ENCODE results near the gene RPL10A. TPM values are rescaled to one million over a fixed set of nuclear protein-coding genes. Genes with fewer than 3 reads are reported as not detected.

The RPL10A gene
- total and polyA plus RNA-seq, 2 of the 13 experiments (the other 11 are each of a cell fraction or from before 2014, with no cell fraction given) = 1,854 to 2,726 TPM

GRCh38 chr6:35497571-35498421 is 29.6 kb downstream of the RPL10A start (continued):
- TF ChIP-seq REL (CRISPR knock-in tag; conservative IDR thresholded peaks at IDR 0.05) = peak; percentile 87; the same call in 1 of the 2 replicates
- no peak for TF ChIP-seq EHMT2 (IDR thresholded peaks at IDR 0.05; ENCODE audit: borderline replicate concordance, low read depth, low read length)
- TF ChIP-seq NCOA5 (CRISPR knock-in tag; IDR thresholded peaks at IDR 0.05) = no peak
- peak; percentile 25; the same call in 1 of the 2 replicates for TF ChIP-seq NFATC3 (CRISPR knock-in tag; IDR thresholded peaks at IDR 0.05)
- TF ChIP-seq RAD51 (IDR thresholded peaks at IDR 0.05; ENCODE audit: borderline replicate concordance) = no peak
- no peak for TF ChIP-seq STAT6 (CRISPR knock-in tag; IDR thresholded peaks at IDR 0.05; ENCODE audit: borderline replicate concordance)
- TF ChIP-seq, protein P1, sequence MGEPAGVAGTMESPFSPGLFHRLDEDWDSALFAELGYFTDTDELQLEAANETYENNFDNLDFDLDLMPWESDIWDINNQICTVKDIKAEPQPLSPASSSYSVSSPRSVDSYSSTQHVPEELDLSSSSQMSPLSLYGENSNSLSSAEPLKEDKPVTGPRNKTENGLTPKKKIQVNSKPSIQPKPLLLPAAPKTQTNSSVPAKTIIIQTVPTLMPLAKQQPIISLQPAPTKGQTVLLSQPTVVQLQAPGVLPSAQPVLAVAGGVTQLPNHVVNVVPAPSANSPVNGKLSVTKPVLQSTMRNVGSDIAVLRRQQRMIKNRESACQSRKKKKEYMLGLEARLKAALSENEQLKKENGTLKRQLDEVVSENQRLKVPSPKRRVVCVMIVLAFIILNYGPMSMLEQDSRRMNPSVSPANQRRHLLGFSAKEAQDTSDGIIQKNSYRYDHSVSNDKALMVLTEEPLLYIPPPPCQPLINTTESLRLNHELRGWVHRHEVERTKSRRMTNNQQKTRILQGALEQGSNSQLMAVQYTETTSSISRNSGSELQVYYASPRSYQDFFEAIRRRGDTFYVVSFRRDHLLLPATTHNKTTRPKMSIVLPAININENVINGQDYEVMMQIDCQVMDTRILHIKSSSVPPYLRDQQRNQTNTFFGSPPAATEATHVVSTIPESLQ (CRISPR knock-in tag; conservative IDR thresholded peaks at IDR 0.05) = no peak
- TF ChIP-seq RXRB (CRISPR knock-in tag; IDR thresholded peaks at IDR 0.05; ENCODE audit: borderline replicate concordance) = peak; percentile 49
- TF ChIP-seq, protein P2, sequence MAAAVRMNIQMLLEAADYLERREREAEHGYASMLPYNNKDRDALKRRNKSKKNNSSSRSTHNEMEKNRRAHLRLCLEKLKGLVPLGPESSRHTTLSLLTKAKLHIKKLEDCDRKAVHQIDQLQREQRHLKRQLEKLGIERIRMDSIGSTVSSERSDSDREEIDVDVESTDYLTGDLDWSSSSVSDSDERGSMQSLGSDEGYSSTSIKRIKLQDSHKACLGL (CRISPR knock-in tag; IDR thresholded peaks at IDR 0.05) = peak; percentile 80; the same call in 1 of the 2 replicates
- TF ChIP-seq, protein P3, sequence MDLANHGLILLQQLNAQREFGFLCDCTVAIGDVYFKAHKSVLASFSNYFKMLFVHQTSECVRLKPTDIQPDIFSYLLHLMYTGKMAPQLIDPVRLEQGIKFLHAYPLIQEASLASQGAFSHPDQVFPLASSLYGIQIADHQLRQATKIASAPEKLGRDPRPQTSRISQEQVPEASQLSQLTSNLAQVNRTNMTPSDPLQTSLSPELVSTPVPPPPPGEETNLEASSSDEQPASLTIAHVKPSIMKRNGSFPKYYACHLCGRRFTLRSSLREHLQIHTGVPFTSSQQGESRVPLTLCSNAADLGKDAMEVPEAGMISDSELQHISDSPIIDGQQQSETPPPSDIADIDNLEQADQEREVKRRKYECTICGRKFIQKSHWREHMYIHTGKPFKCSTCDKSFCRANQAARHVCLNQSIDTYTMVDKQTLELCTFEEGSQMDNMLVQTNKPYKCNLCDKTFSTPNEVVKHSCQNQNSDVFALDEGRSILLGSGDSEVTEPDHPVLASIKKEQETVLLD (CRISPR knock-in tag; IDR thresholded peaks at IDR 0.05; ENCODE audit: low read depth) = no peak; the same call in none of the 2 replicates
- TF ChIP-seq TBL1XR1 (IDR thresholded peaks at IDR 0.05; ENCODE audit: borderline replicate concordance, low read length, partially characterized antibody) = no peak
- no peak for TF ChIP-seq EP300 (IDR thresholded peaks at IDR 0.05; ENCODE audit: low read depth in 2 of 2, low read length in 2 of 2)
- no peak; the same call in 1 of the 2 replicates for TF ChIP-seq EP300 (CRISPR knock-in tag; IDR thresholded peaks at IDR 0.05; ENCODE audit: borderline replicate concordance)
- TF ChIP-seq HMGXB3 (CRISPR knock-in tag; IDR thresholded peaks at IDR 0.05; ENCODE audit: borderline replicate concordance) = peak; percentile 72
- 0 out of 2 replicates have a peak, but pooled peaks have one; percentile 76 for TF ChIP-seq RARG (CRISPR knock-in tag; IDR thresholded peaks at IDR 0.05; ENCODE audit: low read depth)
- TF ChIP-seq ARID2 (CRISPR knock-in tag; IDR thresholded peaks at IDR 0.05; ENCODE audit: borderline replicate concordance) = 0 out of 2 replicates have a peak, but pooled peaks have one; percentile 78
